NT2/D1 (cell line): ENCODE data around the gene CD52.

ENCODE experiments used
- DNase-seq: peaks from one replicate; pipeline ENCODE4 v3.0.0-alpha.2; 2011; ENCODE audit warnings: low read depth, low spot score
- H3K27me3 ChIP-seq: 2 replicates; pipeline ENCODE4 v1.6.0; 2011; ENCODE audit warnings: mild to moderate bottlenecking; ENCODE audit not compliant: insufficient read length, insufficient read depth
- H3K36me3 ChIP-seq: 2 replicates; pipeline ENCODE4 v1.6.1; 2011; ENCODE audit warnings: mild to moderate bottlenecking, low read length, mixed read lengths; ENCODE audit not compliant: insufficient read depth, insufficient read length
- H3K4me1 ChIP-seq: 2 replicates; pipeline ENCODE4 v1.5.1; 2011; ENCODE audit not compliant: insufficient read depth, insufficient read length
- H3K4me3 ChIP-seq: 2 replicates; pipeline ENCODE4 v1.5.1; 2011; ENCODE audit warnings: low read depth; ENCODE audit not compliant: insufficient read length
- H3K9ac ChIP-seq: 2 replicates; pipeline ENCODE4 v1.6.0; 2011; ENCODE audit warnings: low read depth; ENCODE audit not compliant: insufficient read length
- H3K9me3 ChIP-seq: 2 replicates; pipeline ENCODE4 v1.5.1; 2011; ENCODE audit warnings: mild to moderate bottlenecking, low read length; ENCODE audit not compliant: insufficient read depth
- SUZ12 ChIP-seq: IDR thresholded peaks from 2 replicates; pipeline ENCODE4 v1.6.1; 2011; ENCODE audit not compliant: insufficient read length, insufficient read depth; ENCODE audit errors: extremely low read depth
- YY1 ChIP-seq: IDR thresholded peaks from 2 replicates; pipeline ENCODE4 v1.6.1; 2011; ENCODE audit not compliant: insufficient read length, insufficient read depth
- ZNF274 ChIP-seq: IDR thresholded peaks from 2 replicates; pipeline ENCODE4 v1.6.1; 2011; ENCODE audit warnings: mild to moderate bottlenecking, low read depth, low read length

Gene CD52

DNA sequence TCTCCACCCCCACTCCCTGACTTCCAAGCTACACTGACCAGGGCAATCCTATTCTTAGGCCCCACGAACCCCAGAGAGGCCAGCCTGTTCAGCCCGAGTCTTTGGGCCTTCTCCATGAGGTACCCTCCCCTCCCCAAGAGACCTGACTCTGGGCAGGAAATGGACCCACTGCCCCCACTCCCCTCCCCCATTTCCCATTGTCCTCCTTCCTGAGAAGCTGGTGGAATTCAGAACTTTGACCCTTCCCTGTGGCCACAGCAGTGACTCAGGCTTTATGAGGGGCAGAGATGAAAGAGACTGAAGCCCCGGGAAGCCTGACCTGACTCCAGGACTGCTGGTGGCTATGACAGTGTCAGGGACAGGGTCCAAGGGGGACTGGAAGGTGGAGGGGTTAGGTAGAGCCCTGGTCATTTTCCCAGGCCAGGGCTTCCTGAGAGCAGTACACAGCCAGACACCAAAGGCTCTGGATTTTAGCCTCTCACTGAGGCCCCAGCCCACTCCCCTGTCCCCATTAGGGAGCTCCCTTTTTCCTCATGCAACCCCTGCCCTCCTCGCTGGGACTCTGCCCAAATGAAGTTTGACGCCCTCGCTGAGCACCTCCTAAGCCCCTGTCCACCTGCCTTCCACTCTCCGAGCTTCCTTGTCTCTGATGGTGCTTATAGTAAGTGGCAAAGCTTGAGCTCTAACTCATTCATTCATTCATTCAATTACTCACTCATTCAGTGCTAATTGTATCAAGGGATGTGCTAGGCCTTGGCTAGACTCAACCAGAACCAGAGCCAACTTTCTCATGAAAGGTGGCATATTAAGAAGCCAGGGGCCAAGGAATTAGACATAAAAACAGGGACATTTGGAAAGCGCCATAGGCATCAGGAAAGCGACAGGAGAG is 33.2 kb downstream of the CD52 start:
- DNase-seq = no peak
- Histone ChIP-seq H3K36me3 (no peaks in the 10 kb centered on the region), H3K4me3 (no peak overlapping the region), H3K9me3 (no peaks in the 10 kb centered on the region), H3K4me1 (peaks cover 38% of the 10 kb centered on the region), H3K9ac (peak overlapping the region; percentile 42), H3K27me3 (no peaks in the 10 kb centered on the region)
- TF ChIP-seq ZNF274 (no peak), YY1 (no peak), SUZ12 (no peak)

- Histone ChIP-seq H3K36me3 (no peaks in the 10 kb centered on the region), H3K9me3 (no peaks in the 10 kb centered on the region), H3K9ac (peak overlapping the region; percentile 14), H3K4me1 (peaks cover 43% of the 10 kb centered on the region), H3K4me3 (no peak overlapping the region), H3K27me3 (no peaks in the 10 kb centered on the region)
- DNase-seq = no peak
- TF ChIP-seq ZNF274 (no peak), SUZ12 (no peak), YY1 (no peak)
These were observed 34.0 kb downstream of the CD52 start for GRCh38 chr1:26351590-26352337.

GRCh38 chr1:26352338-26352679 is 34.6 kb downstream of the CD52 start:
- no peak for DNase-seq
- Histone ChIP-seq H3K36me3 (no peaks in the 10 kb centered on the region), H3K27me3 (no peaks in the 10 kb centered on the region), H3K4me1 (peaks cover 47% of the 10 kb centered on the region), H3K9ac (peak overlapping the region; percentile 14), H3K4me3 (no peak overlapping the region), H3K9me3 (no peaks in the 10 kb centered on the region)
- TF ChIP-seq ZNF274 (no peak), YY1 (no peak)

DNA sequence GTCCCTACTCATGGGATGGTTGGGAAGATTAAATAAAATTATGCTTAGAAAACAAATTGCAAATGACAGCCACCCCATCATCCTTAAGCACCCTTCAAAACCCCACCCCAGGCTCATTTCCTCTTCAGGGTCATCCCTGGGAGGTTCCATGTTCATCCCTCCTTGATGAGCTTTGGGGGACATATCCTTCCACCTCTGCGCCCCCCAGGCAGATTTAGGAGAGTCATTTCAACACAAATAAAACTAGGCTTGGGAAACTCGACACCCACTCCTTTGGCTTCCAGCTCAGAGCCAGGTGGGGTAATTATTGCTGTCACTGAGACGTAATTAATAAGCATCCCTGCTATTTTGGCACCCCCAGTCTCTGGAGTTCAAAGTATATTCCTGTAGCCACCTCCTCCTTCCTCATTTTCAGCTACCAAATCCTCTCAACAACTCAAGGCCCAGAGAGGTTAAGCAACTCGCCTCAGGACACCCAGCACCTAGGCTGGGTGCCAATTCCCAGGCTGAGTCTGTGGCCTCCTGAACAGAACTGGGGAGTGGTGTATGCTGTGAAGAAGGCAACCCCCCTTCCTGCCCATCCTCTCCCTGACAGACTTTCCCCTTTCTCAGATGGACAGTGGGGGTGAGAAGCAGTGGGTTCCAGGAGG is 35.6 kb downstream of the CD52 start:
- Histone ChIP-seq H3K9me3 (no peaks in the 10 kb centered on the region), H3K36me3 (no peaks in the 10 kb centered on the region), H3K4me1 (peaks cover 49% of the 10 kb centered on the region), H3K9ac (peak overlapping the region; percentile 12), H3K27me3 (no peaks in the 10 kb centered on the region), H3K4me3 (no peak overlapping the region)
- TF ChIP-seq SUZ12 = no peak
- no peak for TF ChIP-seq YY1
- TF ChIP-seq ZNF274 = no peak
- no peak for DNase-seq

GRCh38 chr1:26353976-26354820 is 36.4 kb downstream of the CD52 start, which contains the start of gene CRYBG2:
CRYBG2 (minus strand) TSS chr1:26354130; CDS start chr1:26346657, 7,473 bp downstream.
- TF ChIP-seq SUZ12 = no peak
- TF ChIP-seq YY1 = no peak
- no peak for TF ChIP-seq ZNF274
- Histone ChIP-seq H3K9ac (peak within 1 kb of the TSS; percentile 18), H3K4me1 (peaks cover 51% of the 10 kb centered on the region), H3K4me3 (no peak within 1 kb of the TSS), H3K27me3 (peaks cover 7% of the 10 kb centered on the region), H3K36me3 (no peaks in the 10 kb centered on the region), H3K9me3 (no peaks in the 10 kb centered on the region)
- no peak for DNase-seq

GRCh38 chr1:26354972-26355371 is 37.2 kb downstream of the CD52 start:
- Histone ChIP-seq H3K36me3 (no peaks in the 10 kb centered on the region), H3K9me3 (no peaks in the 10 kb centered on the region), H3K4me1 (peaks cover 48% of the 10 kb centered on the region), H3K9ac (no peak overlapping the region), H3K4me3 (no peak overlapping the region), H3K27me3 (peaks cover 14% of the 10 kb centered on the region)
- DNase-seq = no peak
- no peak for TF ChIP-seq YY1
- no peak for TF ChIP-seq SUZ12
- TF ChIP-seq ZNF274 = no peak

- peaks cover 48% of the 10 kb centered on the region for H3K4me1 ChIP-seq
- TF ChIP-seq ZNF274 (no peak), SUZ12 (no peak), YY1 (no peak)
- peak overlapping the region; percentile 3 for H3K9ac ChIP-seq
These were observed 38.3 kb downstream of the CD52 start for GRCh38 chr1:26356106-26356505.

More at GRCh38 chr1:26356106-26356505, 38.3 kb downstream of the CD52 start:
- H3K9me3 ChIP-seq = no peaks in the 10 kb centered on the region
- no peaks in the 10 kb centered on the region for H3K36me3 ChIP-seq
- peaks cover 25% of the 10 kb centered on the region for H3K27me3 ChIP-seq
- DNase-seq = no peak
- no peak overlapping the region for H3K4me3 ChIP-seq
